GM19468 (cell line): Measurements from ENCODE around the gene AFF3.

Experiments used
- ATAC-seq: cut with Tn5 transposase; IDR thresholded peaks from one replicate; pipeline ENCODE4 v1.9.1; 2021; ENCODE audit warnings: mild to moderate bottlenecking, moderate library complexity, moderate number of reproducible peaks; ENCODE audit not compliant: unreplicated experiment; ENCODE audit errors: extremely low read depth

AFF3 gene

GRCh38 chr2:99695944-99696253 lies 446.5 kb downstream of the AFF3 start:
- no peak for ATAC-seq

- ATAC-seq: no peak
Observed at GRCh38 chr2:99695130-99695943, 447.1 kb downstream of the AFF3 start.

GRCh38 chr2:99694331-99694730 lies 448.1 kb downstream of the AFF3 start:
- no peak for ATAC-seq

- ATAC-seq: no peak
Observed at GRCh38 chr2:99692785-99693184, 449.6 kb downstream of the AFF3 start.

GRCh38 chr2:99691926-99692325 lies 450.5 kb downstream of the AFF3 start:
- ATAC-seq: no peak

- ATAC-seq: no peak
Observed at GRCh38 chr2:99689145-99689742, 453.1 kb downstream of the AFF3 start.

- no peak for ATAC-seq
Observed at GRCh38 chr2:99688699-99689098, 453.7 kb downstream of the AFF3 start.

- no peak for ATAC-seq
Observed at GRCh38 chr2:99682275-99683060, 459.9 kb downstream of the AFF3 start.

- no peak for ATAC-seq
Observed at GRCh38 chr2:99680946-99681345, 461.4 kb downstream of the AFF3 start.

GRCh38 chr2:99679518-99679917 lies 462.9 kb downstream of the AFF3 start:
- no peak for ATAC-seq

- no peak for ATAC-seq
Observed at GRCh38 chr2:99678625-99679024, 463.8 kb downstream of the AFF3 start.

GRCh38 chr2:99677814-99678213 lies 464.6 kb downstream of the AFF3 start:
- no peak for ATAC-seq

- no peak for ATAC-seq
Observed at GRCh38 chr2:99675130-99675661, 467.2 kb downstream of the AFF3 start.

GRCh38 chr2:99674090-99674489 lies 468.3 kb downstream of the AFF3 start:
- no peak for ATAC-seq

GRCh38 chr2:99672766-99673350 lies 469.5 kb downstream of the AFF3 start:
- no peak for ATAC-seq

- ATAC-seq: no peak
Observed at GRCh38 chr2:99670768-99671734, 471.3 kb downstream of the AFF3 start.

- ATAC-seq: no peak
Observed at GRCh38 chr2:99666256-99666655, 476.1 kb downstream of the AFF3 start.

- ATAC-seq: no peak
Observed at GRCh38 chr2:99663641-99664040, 478.7 kb downstream of the AFF3 start.

GRCh38 chr2:99662761-99663341 lies 479.5 kb downstream of the AFF3 start:
- no peak for ATAC-seq
